COR-L47 (cell line): ENCODE results near the gene PACRG.

Experiments used
- DNase-seq: peaks from one replicate; lab custom pipeline; 2025; lab: John Stamatoyannopoulos, UW

PACRG gene

DNA sequence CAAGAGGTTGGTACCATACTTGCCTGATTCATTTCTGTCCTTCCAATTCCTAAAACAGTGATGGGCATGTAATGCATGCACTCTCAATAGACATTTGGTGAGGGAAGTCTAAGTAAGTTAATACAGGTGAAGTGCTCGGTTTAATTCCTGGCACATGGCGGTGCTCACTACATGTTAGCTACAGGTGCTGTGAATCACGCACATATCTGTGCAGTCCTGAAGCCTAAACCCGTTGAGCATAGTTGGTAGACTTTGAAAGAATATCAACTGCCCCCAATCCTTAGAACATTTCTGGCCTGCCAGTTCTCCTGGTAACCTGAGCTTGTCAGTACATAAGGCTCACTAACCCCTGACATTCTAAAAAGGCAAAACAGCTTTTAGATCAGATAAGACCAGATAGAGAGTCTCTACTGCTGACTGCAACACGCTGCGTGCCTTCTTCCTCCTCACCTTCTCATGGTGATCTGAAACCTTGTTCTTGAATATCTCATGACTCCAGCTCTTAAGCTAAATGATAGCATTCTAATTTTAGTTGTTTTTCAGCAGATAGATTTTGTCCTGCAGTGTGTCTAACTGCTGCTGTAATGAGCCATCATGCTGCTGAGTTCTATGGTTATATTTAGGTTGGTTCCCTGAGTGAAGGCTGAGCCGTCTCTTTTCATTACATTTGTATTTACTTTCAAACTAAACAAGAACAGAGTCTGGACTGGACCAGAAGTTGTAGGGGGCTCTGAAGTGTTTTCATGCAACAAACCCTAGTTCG lies 358.3 kb downstream of the PACRG start:
- no peak for DNase-seq

GRCh38 chr6:163086624-163086920 lies 358.8 kb downstream of the PACRG start:
- DNase-seq, result no peak

DNA sequence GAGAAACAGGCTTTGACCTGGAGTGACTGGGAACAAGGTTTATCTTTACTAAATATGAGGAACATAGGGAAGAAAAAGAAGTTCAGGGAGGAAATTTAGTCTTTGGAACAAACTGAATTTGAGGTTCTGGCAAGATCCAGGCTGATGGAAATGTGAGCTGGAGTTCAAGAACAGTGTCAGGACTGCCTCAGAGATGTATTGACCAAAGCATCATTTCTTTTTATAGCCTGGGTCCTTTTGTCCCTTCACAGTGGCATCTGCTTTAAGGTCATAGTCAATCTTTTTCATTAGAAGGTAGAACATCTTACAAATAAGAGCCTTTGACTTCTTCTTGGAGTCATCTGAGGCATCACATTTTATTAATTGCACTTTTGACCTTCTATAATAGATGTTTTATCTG lies 360.2 kb downstream of the PACRG start:
- DNase-seq, result no peak

GRCh38 chr6:163092876-163093275 lies 365.1 kb downstream of the PACRG start:
- DNase-seq, result no peak

GRCh38 chr6:163094881-163095280 lies 367.1 kb downstream of the PACRG start:
- no peak for DNase-seq

DNA sequence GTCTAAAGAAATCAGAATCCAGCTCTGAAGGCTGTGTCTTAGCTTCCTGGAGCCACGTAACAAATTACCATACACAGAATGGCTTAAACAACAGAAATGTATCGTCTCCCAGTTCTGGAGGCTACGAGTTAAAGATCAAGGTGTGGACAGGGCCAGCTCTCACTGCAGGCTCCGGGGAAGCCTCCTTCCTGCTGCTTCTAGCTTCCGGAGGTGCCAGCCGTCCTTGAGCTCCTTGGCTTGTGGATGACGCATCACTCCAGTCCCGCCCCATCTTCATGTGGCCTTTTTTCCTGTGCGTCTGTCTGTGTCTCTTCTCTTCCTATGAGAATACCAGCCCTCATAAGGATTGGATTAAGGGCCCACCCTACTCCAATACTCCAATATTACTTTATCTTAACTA lies 367.6 kb downstream of the PACRG start:
- DNase-seq, result no peak

GRCh38 chr6:163098827-163099479 lies 371.2 kb downstream of the PACRG start:
- DNase-seq, result no peak

DNA sequence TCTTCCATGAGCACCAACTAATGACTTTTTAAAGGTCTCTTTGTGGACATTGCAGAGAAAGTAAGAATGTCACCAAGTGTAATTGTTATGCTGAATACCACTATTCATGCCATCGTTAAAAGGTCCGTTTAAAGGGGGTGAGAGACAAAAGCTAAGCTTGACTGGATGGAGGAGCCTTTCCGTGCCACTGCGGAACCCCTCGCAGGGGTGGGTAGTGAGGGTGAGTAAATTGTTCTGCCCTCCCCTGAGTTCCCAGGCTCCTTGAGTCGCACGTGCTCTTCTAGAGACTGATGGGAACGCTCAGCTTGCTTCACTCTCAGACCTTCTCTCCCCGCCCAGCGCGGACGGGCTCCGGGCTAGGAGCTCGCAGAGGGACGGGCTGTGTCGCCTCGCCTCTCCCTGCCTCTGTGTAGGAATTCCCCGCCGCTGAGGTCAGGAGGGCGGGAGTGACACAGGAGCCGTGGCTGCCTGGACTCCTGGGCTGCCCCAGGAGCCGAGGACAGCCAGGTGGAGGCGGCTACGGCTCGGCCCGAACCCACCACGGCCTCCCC lies 371.9 kb downstream of the PACRG start:
- no peak for DNase-seq

- no peak for DNase-seq
These were observed 372.5 kb downstream of the PACRG start for GRCh38 chr6:163100259-163100658.

GRCh38 chr6:163113358-163113962 lies 385.7 kb downstream of the PACRG start:
- no peak for DNase-seq

GRCh38 chr6:163118941-163119340 lies 391.2 kb downstream of the PACRG start:
- no peak for DNase-seq

DNA sequence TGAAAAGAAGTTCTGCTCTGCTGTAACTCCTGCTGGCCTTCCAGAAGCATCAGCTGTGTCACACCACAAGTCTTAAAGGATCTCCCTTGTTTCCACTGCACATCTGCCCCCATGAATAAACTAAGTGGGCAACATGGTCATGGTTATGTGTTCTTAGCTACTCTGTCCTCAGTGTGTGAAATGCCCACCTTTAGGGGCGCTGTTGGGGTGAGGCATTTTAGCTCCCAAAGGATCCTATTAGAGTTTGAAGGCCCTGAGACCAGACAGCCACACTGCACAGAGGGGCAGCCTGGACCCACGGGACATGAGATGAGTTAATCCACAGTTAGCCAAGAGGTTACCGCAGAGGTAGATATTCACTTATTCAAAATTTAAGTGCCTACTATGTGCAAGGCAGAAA lies 392.4 kb downstream of the PACRG start:
- no peak for DNase-seq

- DNase-seq, result no peak
These were observed 393.5 kb downstream of the PACRG start for GRCh38 chr6:163121270-163121669.

DNA sequence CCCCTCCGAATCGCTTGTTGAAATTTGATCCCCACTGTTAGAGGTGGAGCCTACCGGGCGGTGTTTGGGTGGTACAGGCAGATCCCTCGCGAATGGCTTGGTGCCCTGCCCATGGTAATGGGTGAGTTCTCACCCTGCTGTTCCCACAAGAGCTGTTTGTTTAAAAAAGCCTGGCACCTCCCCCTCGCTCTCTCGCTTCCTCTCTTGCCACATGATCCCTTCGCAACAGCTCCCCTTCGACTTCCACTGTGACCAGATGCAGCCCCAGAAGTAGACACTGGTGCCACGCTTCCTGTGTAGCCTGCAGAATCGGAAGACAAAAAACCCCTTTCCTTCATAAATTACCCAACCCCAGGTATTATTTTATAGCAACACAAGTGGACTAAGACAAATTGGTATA lies 394.6 kb downstream of the PACRG start:
- DNase-seq, result no peak

DNA sequence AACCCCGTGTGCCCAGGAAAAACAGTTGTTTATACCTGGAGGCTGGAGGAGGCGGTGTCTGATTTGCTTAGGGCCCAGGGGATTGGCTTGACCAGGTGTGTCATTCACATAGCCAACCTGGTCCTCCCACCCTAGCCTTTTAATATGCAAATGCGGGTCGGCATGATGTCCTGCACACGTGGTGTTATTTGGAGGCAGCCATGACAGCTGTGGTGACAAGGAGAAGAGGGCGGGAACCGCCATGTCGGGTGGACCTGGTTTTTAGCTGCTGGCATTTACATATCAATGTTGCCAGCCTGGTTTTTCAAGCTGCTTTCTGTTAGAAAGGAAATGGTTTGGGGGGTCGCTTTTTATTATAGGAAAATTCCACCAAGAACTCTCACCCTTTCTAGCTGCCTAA lies 395.3 kb downstream of the PACRG start:
- no peak for DNase-seq

GRCh38 chr6:163126741-163127140 lies 399.0 kb downstream of the PACRG start:
- DNase-seq, result no peak

GRCh38 chr6:163127587-163127986 lies 399.8 kb downstream of the PACRG start:
- DNase-seq, result no peak

GRCh38 chr6:163128324-163128723 lies 400.6 kb downstream of the PACRG start:
- DNase-seq, result no peak

- no peak for DNase-seq
These were observed 404.4 kb downstream of the PACRG start for GRCh38 chr6:163132050-163132750.

GRCh38 chr6:163133017-163133416 lies 405.2 kb downstream of the PACRG start:
- DNase-seq, result no peak

GRCh38 chr6:163133691-163134090 lies 405.9 kb downstream of the PACRG start:
- DNase-seq, result no peak

- no peak for DNase-seq
These were observed 409.1 kb downstream of the PACRG start for GRCh38 chr6:163136681-163137397.
